ENCODE results near the gene ADRA2A.

Gene ADRA2A

DNA sequence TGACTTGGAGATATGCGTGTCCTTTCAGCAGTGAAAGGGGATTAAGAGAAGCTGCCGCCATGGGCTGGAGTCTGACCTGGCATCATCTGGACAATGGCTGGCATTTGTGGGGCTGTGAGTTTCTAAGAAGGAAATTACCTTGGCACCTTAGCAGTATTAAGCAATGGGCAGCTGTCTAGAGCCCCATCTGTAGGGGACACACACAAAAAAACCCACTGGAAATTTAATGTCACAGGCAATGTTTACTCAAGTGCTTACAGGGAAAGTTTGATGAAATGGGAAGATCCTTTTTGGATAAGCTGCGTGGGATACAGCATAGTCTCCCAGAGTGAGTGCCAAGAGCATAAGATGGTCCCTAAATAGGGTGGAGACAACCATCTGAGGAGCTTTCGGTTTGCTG is 25.0 kb downstream of the ADRA2A start (continued):
- no peak for TF ChIP-seq SCRT2 (tag by site-specific recombination; IDR thresholded peaks at IDR 0.05)

GRCh38 chr10:111102359-111102837 is 25.6 kb downstream of the ADRA2A start:
- Histone ChIP-seq H3K36me3 (ENCODE audit: control insufficient read depth in 2 of 2, insufficient read depth in 1 of 2, low read length in 2 of 2) (no peaks in the 10 kb centered on the region), H3K4me3 (ENCODE audit: low read depth, low read length) (no peak overlapping the region), H3K4me1 (ENCODE audit: control insufficient read depth, insufficient read depth, low read length) (no peaks in the 10 kb centered on the region), H3K27ac (ENCODE audit: extremely low read depth, low read depth, low read length) (no peak overlapping the region), H3K9me3 (ENCODE audit: control insufficient read depth, insufficient read depth, low read depth, low read length) (no peaks in the 10 kb centered on the region)
- ChIA-PET POLR2A (no interaction called here), CTCF (interaction anchor here (0.5 to 0.8 kb wide), 2 partner anchors 9 to 27 kb away, joined by 3 read pairs; no protein-coding TSS in a partner anchor)
- TF ChIP-seq ZNF10 (tag by site-specific recombination; IDR thresholded peaks at IDR 0.05) (no peak), ZNF140 (tag by site-specific recombination; IDR thresholded peaks at IDR 0.05) (no peak), SALL2 (tag by site-specific recombination; IDR thresholded peaks at IDR 0.05; ENCODE audit: borderline replicate concordance) (no peak)

DNA sequence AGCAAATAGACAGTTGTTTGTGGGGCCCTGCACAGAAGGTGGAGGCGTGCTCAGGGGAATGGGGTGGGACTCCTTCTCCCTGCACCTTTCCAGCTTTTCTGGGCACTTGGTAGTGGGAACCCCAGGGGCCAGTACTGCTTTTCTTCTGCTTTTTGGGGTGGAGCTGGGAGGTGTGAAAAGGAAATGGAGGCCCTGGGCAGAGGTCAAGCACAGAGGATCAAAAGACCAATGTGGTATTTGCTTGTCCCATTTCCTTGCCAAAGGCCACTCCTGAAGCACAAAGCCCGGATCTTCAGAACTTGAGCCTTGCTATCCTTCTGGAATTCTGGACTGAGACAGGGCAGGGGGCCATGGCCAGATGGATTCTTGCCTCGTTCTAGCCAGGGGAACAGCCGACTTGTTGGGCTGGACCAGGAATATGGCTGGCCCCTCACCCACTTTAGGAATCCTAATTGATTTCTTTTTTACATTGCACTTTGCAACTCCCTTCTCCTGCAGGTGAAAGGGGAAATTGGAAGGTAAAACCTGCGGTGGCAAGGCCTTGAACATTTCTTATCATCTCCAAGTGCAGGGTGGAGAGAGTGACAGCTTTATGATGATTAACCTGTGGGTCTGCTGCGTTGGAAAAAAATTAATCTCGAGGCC is 26.5 kb downstream of the ADRA2A start:
- Histone ChIP-seq H3K9me3 (ENCODE audit: control insufficient read depth, insufficient read depth, low read depth, low read length) (no peaks in the 10 kb centered on the region), H3K27ac (ENCODE audit: extremely low read depth, low read depth, low read length) (no peak overlapping the region), H3K4me1 (ENCODE audit: control insufficient read depth, insufficient read depth, low read length) (no peaks in the 10 kb centered on the region), H3K4me3 (ENCODE audit: low read depth, low read length) (no peak overlapping the region), H3K36me3 (ENCODE audit: control insufficient read depth in 2 of 2, insufficient read depth in 1 of 2, low read length in 2 of 2) (no peaks in the 10 kb centered on the region)
- TF ChIP-seq ZNF600 (tag by site-specific recombination; IDR thresholded peaks at IDR 0.05) = no peak
- ChIA-PET CTCF (interaction anchor here (0.7 kb wide), 1 partner anchor 13 kb away, joined by 3 read pairs; no protein-coding TSS in a partner anchor), POLR2A (no interaction called here)

GRCh38 chr10:111104811-111105210 is 28.0 kb downstream of the ADRA2A start:
- Histone ChIP-seq H3K4me3 (ENCODE audit: low read depth, low read length) (no peak overlapping the region), H3K36me3 (ENCODE audit: control insufficient read depth in 2 of 2, insufficient read depth in 1 of 2, low read length in 2 of 2) (no peaks in the 10 kb centered on the region), H3K4me1 (ENCODE audit: control insufficient read depth, insufficient read depth, low read length) (no peaks in the 10 kb centered on the region), H3K9me3 (ENCODE audit: control insufficient read depth, insufficient read depth, low read depth, low read length) (no peaks in the 10 kb centered on the region), H3K27ac (ENCODE audit: extremely low read depth, low read depth, low read length) (no peak overlapping the region)
- ChIA-PET CTCF (interaction anchor here (0.6 kb wide), 1 partner anchor 28 kb away, joined by 4 read pairs; the partner anchor contains the start of gene ADRA2A), POLR2A (no interaction called here)
- TF ChIP-seq SP3 (tag by site-specific recombination; IDR thresholded peaks at IDR 0.05) (no peak), ZNF785 (tag by site-specific recombination; IDR thresholded peaks at IDR 0.05) (no peak), ZNF677 (tag by site-specific recombination; IDR thresholded peaks at IDR 0.05) (no peak), ZNF394 (tag by site-specific recombination; IDR thresholded peaks at IDR 0.05; ENCODE audit: borderline replicate concordance) (no peak), ZNF600 (tag by site-specific recombination; IDR thresholded peaks at IDR 0.05) (no peak), ZNF266 (tag by site-specific recombination; IDR thresholded peaks at IDR 0.05; ENCODE audit: low read depth) (no peak), ZNF473 (tag by site-specific recombination; IDR thresholded peaks at IDR 0.05) (no peak), ZBTB1 (tag by site-specific recombination; IDR thresholded peaks at IDR 0.05) (no peak), HOXA7 (CRISPR knock-in tag; IDR thresholded peaks at IDR 0.05; ENCODE audit: borderline replicate concordance) (no peak), ZNF776 (tag by site-specific recombination; IDR thresholded peaks at IDR 0.05; ENCODE audit: borderline replicate concordance) (no peak), ZNF311 (tag by site-specific recombination; IDR thresholded peaks at IDR 0.05; ENCODE audit: borderline replicate concordance) (no peak), ZNF335 (tag by site-specific recombination; conservative IDR thresholded peaks at IDR 0.05) (no peak), ZNF624 (tag by site-specific recombination; IDR thresholded peaks at IDR 0.05) (no peak), ZNF18 (tag by site-specific recombination; IDR thresholded peaks at IDR 0.05) (no peak), ZNF223 (tag by site-specific recombination; IDR thresholded peaks at IDR 0.05) (no peak), ZSCAN23 (tag by site-specific recombination; IDR thresholded peaks at IDR 0.05) (no peak), ZNF214 (tag by site-specific recombination; IDR thresholded peaks at IDR 0.05; ENCODE audit: borderline replicate concordance) (no peak)
- TF ChIP-seq, protein P1, sequence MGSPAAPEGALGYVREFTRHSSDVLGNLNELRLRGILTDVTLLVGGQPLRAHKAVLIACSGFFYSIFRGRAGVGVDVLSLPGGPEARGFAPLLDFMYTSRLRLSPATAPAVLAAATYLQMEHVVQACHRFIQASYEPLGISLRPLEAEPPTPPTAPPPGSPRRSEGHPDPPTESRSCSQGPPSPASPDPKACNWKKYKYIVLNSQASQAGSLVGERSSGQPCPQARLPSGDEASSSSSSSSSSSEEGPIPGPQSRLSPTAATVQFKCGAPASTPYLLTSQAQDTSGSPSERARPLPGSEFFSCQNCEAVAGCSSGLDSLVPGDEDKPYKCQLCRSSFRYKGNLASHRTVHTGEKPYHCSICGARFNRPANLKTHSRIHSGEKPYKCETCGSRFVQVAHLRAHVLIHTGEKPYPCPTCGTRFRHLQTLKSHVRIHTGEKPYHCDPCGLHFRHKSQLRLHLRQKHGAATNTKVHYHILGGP (tag by site-specific recombination; IDR thresholded peaks at IDR 0.05) = no peak

Data from HEK293 (cell line).